ENCODE data around the gene CDH23. TPM values are rescaled to one million over a fixed set of nuclear protein-coding genes. Genes with fewer than 3 reads are reported as not detected.

The CDH23 gene
- total and polyA plus RNA-seq, 8 donors = 1.8 to 22.8 (median 3.0) TPM

- no peak for TF ChIP-seq CTCF (IDR thresholded peaks at IDR 0.05)
- no peaks in the 10 kb centered on the region for H3K9me3 ChIP-seq
- no peaks in the 10 kb centered on the region for H3K27me3 ChIP-seq
- no peak overlapping the region for H3K27ac ChIP-seq
- no peak for ATAC-seq
- no peaks in the 10 kb centered on the region for H3K36me3 ChIP-seq
- intact Hi-C loops (cut with DNase I) = no loop called here
- H3K4me3 ChIP-seq = no peak overlapping the region
- peak in 1 of 4 donors; percentile 63 for DNase-seq
- H3K4me1 ChIP-seq = no peaks in the 10 kb centered on the region
These were observed 115.6 kb downstream of the CDH23 start for GRCh38 chr10:71512312-71512711.

GRCh38 chr10:71512761-71513539 is 116.2 kb downstream of the CDH23 start:
- peak; percentile 80 for ATAC-seq
- TF ChIP-seq CTCF (IDR thresholded peaks at IDR 0.05) = no peak
- intact Hi-C loops (cut with DNase I) = no loop called here

GRCh38 chr10:71513540-71513853 is 116.8 kb downstream of the CDH23 start:
- Histone ChIP-seq H3K4me1 (no peaks in the 10 kb centered on the region), H3K9me3 (no peaks in the 10 kb centered on the region), H3K27ac (no peak overlapping the region), H3K27me3 (no peaks in the 10 kb centered on the region), H3K4me3 (no peak overlapping the region), H3K36me3 (no peaks in the 10 kb centered on the region)
- no peak for ATAC-seq
- intact Hi-C loops (cut with DNase I) = no loop called here
- no peak for TF ChIP-seq CTCF (IDR thresholded peaks at IDR 0.05)
- DNase-seq = no peak

More at GRCh38 chr10:71512761-71513539, 116.2 kb downstream of the CDH23 start:
- Histone ChIP-seq H3K4me1 (no peaks in the 10 kb centered on the region), H3K9me3 (no peaks in the 10 kb centered on the region), H3K4me3 (no peak overlapping the region), H3K27ac (no peak overlapping the region), H3K36me3 (no peaks in the 10 kb centered on the region), H3K27me3 (no peaks in the 10 kb centered on the region)
- DNase-seq = peak in 3 of 4 donors; percentile 22 to 67 (median 54)

DNA sequence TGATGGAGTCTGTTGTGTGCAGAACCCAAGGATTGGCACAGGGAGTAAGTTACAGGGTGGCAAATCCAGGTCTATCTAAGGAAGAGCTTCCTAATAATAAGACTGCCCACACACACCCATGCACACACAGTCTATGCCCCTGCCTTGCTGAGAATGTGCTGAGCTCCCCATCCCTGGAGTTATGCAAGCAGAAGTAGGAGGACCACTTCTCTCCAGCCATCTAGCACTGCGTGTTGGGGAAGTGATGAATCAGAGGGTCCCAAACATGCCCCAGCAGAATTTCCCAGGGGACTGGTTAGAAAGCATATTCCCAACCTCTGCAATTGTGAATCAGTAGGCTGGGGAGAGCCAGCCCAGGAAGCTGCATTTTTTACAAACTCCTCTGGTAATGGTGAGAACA is 117.2 kb downstream of the CDH23 start:
- DNase-seq = no peak
- H3K4me1 ChIP-seq = no peaks in the 10 kb centered on the region
- H3K9me3 ChIP-seq = no peaks in the 10 kb centered on the region
- H3K36me3 ChIP-seq = no peaks in the 10 kb centered on the region
- intact Hi-C loops (cut with DNase I) = no loop called here
- no peak overlapping the region for H3K27ac ChIP-seq
- H3K4me3 ChIP-seq = no peak overlapping the region
- TF ChIP-seq CTCF (IDR thresholded peaks at IDR 0.05) = no peak
- no peak for ATAC-seq
- H3K27me3 ChIP-seq = no peaks in the 10 kb centered on the region

DNA sequence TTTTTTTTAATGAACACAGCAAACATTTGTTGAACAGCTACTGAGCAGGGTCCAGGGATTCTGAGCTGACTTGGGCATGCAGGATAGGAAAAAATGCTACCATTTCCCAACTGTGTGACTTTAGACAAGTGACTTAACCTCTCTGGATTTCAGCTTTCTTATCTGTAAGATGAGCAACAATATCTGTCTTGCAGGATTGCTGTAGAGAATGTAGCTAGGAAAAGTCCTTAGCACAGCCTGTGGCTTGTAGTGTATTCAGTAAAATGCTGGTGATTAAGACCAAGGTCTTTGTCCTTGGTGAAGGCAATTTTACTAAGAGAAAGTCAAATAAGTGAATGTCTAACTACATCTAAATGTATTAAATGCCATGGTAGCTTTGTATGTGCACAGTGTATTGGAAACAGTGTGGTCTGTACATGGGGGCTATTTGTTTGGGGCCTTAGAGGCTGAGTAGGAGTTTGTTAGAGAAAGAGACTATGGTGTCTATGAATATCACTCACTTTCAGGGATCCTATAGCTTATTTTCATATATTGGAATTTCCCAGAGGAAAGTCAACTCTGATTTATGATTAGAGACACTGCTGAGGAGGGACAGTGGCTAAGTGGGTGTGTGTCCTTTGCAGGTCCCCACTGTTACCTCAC is 118.9 kb downstream of the CDH23 start:
- intact Hi-C loops (cut with DNase I) = no loop called here
- no peaks in the 10 kb centered on the region for H3K4me1 ChIP-seq
- TF ChIP-seq CTCF (IDR thresholded peaks at IDR 0.05) = no peak

More for the DNA sequence above, 118.9 kb downstream of the CDH23 start:
- ATAC-seq (no peak), DNase-seq (no peak)
- Histone ChIP-seq H3K4me3 (no peak overlapping the region), H3K27me3 (no peaks in the 10 kb centered on the region), H3K36me3 (no peaks in the 10 kb centered on the region), H3K9me3 (no peaks in the 10 kb centered on the region), H3K27ac (no peak overlapping the region)
